SU-DHL-6 (cell line): Measurements from ENCODE around the gene ASXL1.
A peak's percentile ranks its signal among the peaks of the same experiment; 100 is the strongest.

Experiments used
- H2AFZ ChIP-seq: fragments of 200-600 bp; sonication (generic); 2 replicates; pipeline ENCODE4 v1.6.1; 2014; ENCODE audit warnings: low read depth, mild to moderate bottlenecking, moderate library complexity, mixed read lengths, antibody characterized with exemption, low read length; ENCODE audit not compliant: severe bottlenecking
- H3F3A ChIP-seq: fragments of 200-600 bp; shearing (Covaris generic); 2 replicates; pipeline ENCODE4 v1.6.0; 2016; ENCODE audit warnings: antibody characterized with exemption, mild to moderate bottlenecking; ENCODE audit not compliant: insufficient read depth
- H3K27ac ChIP-seq: fragments of 200-600 bp; sonication (generic); 2 replicates; pipeline ENCODE4 v1.5.1; 2016; ENCODE audit warnings: low read depth, mild to moderate bottlenecking, low read length, moderate library complexity, mixed read lengths
- H3K27me3 ChIP-seq: fragments of 200-600 bp; sonication (generic), shearing (Covaris generic); 2 replicates; pipeline ENCODE4 v1.6.0; 2014; ENCODE audit warnings: mild to moderate bottlenecking, low read length
- H3K36me3 ChIP-seq: fragments of 200-600 bp; sonication (generic); 2 replicates; pipeline ENCODE4 v1.6.1; 2014; ENCODE audit warnings: mild to moderate bottlenecking, low read length, mixed read lengths
- H3K4me2 ChIP-seq: fragments of 300-600, 200-600 bp; shearing (Covaris generic), sonication (generic); 2 replicates; pipeline ENCODE4 v1.6.0; 2014; ENCODE audit warnings: low read length, low read depth, mild to moderate bottlenecking; ENCODE audit not compliant: poor library complexity, severe bottlenecking
- H3K4me3 ChIP-seq: fragments of 200-600 bp; sonication (generic); 2 replicates; pipeline ENCODE4 v1.5.1; 2014; ENCODE audit warnings: antibody characterized with exemption, low read length, mild to moderate bottlenecking, mixed read lengths; ENCODE audit not compliant: insufficient read depth, poor library complexity, severe bottlenecking
- H3K79me2 ChIP-seq: fragments of 200-600 bp; sonication (generic); 2 replicates; pipeline ENCODE4 v1.6.1; 2014; ENCODE audit warnings: mild to moderate bottlenecking, low read length, moderate library complexity; ENCODE audit not compliant: insufficient read depth
- H3K9ac ChIP-seq: fragments of 200-600 bp; sonication (generic); 2 replicates; pipeline ENCODE4 v1.7.0; 2014; ENCODE audit warnings: mild to moderate bottlenecking, low read length
- H3K9me2 ChIP-seq: fragments of 200-600 bp; sonication (generic); replicated peaks from 2 replicates; pipeline ENCODE4 v1.6.1; 2014; ENCODE audit warnings: low read length; ENCODE audit not compliant: insufficient read depth
- H3K9me3 ChIP-seq: fragments of 200-600 bp; sonication (generic); 2 replicates; pipeline ENCODE4 v1.6.1; 2014; ENCODE audit warnings: low read length, mixed read lengths; ENCODE audit not compliant: insufficient read depth
- H4K20me1 ChIP-seq: fragments of 200-600 bp; sonication (generic); 2 replicates; pipeline ENCODE4 v1.6.1; 2014; ENCODE audit warnings: low read depth, mild to moderate bottlenecking, antibody characterized with exemption, low read length, moderate library complexity, mixed read lengths
- EZH2phosphoT487 ChIP-seq: fragments of 200-600 bp; sonication (generic), shearing (Covaris generic); conservative IDR thresholded peaks from 2 replicates; pipeline ENCODE4 v1.6.1; 2018; ENCODE audit warnings: mild to moderate bottlenecking, antibody characterized with exemption, low read length, moderate library complexity, mixed read lengths
- TF ChIP-seq, protein P1 (sequence below): fragments of 200-600 bp; sonication (generic); IDR thresholded peaks from one replicate; pipeline ENCODE4 v1.5.1; 2017; ENCODE audit warnings: antibody characterized with exemption, mild to moderate bottlenecking, low read length, moderate library complexity; ENCODE audit not compliant: insufficient read depth, poor library complexity, severe bottlenecking

Gene ASXL1

DNA sequence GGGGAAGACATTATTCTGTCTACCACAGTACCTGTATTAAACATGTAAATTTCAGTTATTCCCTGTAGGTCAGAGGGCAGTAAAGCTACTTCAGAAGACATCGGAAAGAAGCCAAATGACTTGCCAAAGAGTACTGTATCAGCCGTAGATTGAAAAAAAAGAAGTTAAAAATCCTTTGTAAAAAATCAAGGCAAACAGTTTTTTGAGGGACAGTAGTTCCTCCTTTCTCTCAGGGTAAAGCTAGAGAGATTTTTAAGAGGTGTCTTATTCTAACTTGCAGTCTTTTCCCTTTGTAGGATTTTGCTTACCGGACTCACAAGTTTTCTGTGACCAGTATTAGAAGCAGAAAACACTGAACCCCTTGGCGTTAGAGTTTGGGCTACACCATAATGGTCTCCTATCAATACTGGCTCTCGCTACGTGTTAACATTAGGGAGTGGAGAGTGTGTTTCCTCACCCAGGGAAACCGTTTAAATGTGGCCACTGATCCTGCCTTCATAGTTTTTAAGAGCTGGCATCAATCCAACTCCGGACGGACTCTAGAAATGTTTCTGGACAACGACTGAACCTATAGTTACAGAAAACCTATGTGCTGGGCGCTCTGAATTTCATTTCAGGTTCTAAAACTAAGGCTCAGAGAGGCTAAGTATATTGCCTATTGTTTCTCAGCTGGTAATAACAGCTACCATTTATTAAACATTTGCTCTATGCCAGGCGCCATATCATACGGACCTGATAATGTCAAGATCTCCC is 1.3 kb upstream of the ASXL1 start:
- Histone ChIP-seq H3K4me3 (peak overlapping the region; percentile 89), H3K36me3 (peaks cover 4% of the 10 kb centered on the region; the same call in 1 of the 2 replicates), H3K79me2 (peaks cover 32% of the 10 kb centered on the region), H3K27ac (no peak overlapping the region), H3F3A (peaks cover 45% of the 10 kb centered on the region), H2AFZ (no peak overlapping the region), H3K4me2 (peak overlapping the region; percentile 96), H3K9me3 (no peaks in the 10 kb centered on the region), H4K20me1 (no peaks in the 10 kb centered on the region; the same call in 1 of the 2 replicates), H3K9ac (peak overlapping the region; percentile 90), H3K27me3 (no peaks in the 10 kb centered on the region), H3K9me2 (no peaks in the 10 kb centered on the region)
- no peak for TF ChIP-seq EZH2phosphoT487
- TF ChIP-seq, protein P1, sequence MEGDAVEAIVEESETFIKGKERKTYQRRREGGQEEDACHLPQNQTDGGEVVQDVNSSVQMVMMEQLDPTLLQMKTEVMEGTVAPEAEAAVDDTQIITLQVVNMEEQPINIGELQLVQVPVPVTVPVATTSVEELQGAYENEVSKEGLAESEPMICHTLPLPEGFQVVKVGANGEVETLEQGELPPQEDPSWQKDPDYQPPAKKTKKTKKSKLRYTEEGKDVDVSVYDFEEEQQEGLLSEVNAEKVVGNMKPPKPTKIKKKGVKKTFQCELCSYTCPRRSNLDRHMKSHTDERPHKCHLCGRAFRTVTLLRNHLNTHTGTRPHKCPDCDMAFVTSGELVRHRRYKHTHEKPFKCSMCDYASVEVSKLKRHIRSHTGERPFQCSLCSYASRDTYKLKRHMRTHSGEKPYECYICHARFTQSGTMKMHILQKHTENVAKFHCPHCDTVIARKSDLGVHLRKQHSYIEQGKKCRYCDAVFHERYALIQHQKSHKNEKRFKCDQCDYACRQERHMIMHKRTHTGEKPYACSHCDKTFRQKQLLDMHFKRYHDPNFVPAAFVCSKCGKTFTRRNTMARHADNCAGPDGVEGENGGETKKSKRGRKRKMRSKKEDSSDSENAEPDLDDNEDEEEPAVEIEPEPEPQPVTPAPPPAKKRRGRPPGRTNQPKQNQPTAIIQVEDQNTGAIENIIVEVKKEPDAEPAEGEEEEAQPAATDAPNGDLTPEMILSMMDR, result no peak

DNA sequence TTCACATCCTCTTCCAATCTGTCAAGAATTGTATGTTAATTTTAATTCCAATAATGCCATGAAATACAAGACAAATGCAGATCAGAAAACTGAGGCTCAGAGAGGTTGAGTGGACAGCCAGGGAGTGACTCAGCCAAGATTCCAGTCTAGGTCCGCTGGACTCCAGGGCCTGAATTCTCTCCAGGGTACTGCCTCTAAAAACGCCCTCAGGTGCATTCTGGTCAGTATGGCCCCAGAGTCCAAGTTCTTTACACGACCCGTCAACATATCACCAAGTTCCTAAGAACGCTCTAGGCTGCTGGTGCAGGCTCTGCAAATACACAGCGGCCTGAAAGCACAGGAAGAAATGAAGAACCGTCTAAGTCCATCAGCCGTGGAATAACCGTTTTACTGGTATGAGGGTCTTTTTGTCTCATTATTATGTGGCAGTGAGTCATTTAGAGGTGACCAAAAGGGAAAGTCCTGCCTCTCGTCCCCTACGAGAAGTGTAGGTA is 709 bp upstream of the ASXL1 start:
- TF ChIP-seq, protein P1, result no peak
- TF ChIP-seq EZH2phosphoT487, result no peak
- no peaks in the 10 kb centered on the region for H3K27me3 ChIP-seq

DNA sequence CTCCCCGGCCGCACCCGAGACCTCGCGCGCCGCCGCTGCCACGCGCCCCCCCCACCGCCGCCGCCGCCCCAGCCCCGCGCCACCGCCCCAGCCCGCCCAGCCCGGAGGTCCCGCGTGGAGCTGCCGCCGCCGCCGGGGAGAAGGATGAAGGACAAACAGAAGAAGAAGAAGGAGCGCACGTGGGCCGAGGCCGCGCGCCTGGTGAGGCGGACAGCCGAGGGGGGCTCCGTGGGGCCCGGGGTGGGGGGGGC is 426 bp downstream of the ASXL1 start:
- Histone ChIP-seq H3K9me2 (no peaks in the 10 kb centered on the region), H3K4me2 (peak overlapping the region; percentile 83), H3K9me3 (no peaks in the 10 kb centered on the region), H3K27ac (peak overlapping the region; percentile 85), H3K36me3 (peaks cover 4% of the 10 kb centered on the region; the same call in 1 of the 2 replicates), H3F3A (peaks cover 54% of the 10 kb centered on the region), H3K9ac (peak overlapping the region; percentile 90), H3K4me3 (peak overlapping the region; percentile 89), H3K79me2 (peaks cover 50% of the 10 kb centered on the region), H2AFZ (no peak overlapping the region), H3K27me3 (no peaks in the 10 kb centered on the region), H4K20me1 (no peaks in the 10 kb centered on the region; the same call in 1 of the 2 replicates)
- no peak for TF ChIP-seq EZH2phosphoT487
- TF ChIP-seq, protein P1, result no peak

More for the DNA sequence above, 709 bp upstream of the ASXL1 start:
- peak overlapping the region; percentile 90 for H3K9ac ChIP-seq
- peaks cover 4% of the 10 kb centered on the region; the same call in 1 of the 2 replicates for H3K36me3 ChIP-seq
- peak overlapping the region; percentile 85 for H3K27ac ChIP-seq
- no peaks in the 10 kb centered on the region for H3K9me3 ChIP-seq
- H4K20me1 ChIP-seq, result no peaks in the 10 kb centered on the region; the same call in 1 of the 2 replicates
- peak overlapping the region; percentile 89 for H3K4me3 ChIP-seq
- H3K79me2 ChIP-seq, result peaks cover 38% of the 10 kb centered on the region
- H2AFZ ChIP-seq, result peak overlapping the region; percentile 70
- H3K9me2 ChIP-seq, result no peaks in the 10 kb centered on the region
- H3F3A ChIP-seq, result peaks cover 45% of the 10 kb centered on the region
- peak overlapping the region; percentile 96 for H3K4me2 ChIP-seq
